Keratinocyte (primary cell): ENCODE data around the gene PRKCA. TPM values are rescaled to one million over a fixed set of nuclear protein-coding genes. Genes with fewer than 3 reads are reported as not detected.

Source experiments
- DNase-seq: peaks from one replicate; pipeline ENCODE4 v3.0.0-alpha.2; 2011; ENCODE audit warnings: low read depth, missing footprints, low spot score
- FAIRE-seq: peaks from 2 replicates; lab custom pipeline; 2011; peaks lifted over from hg19 to GRCh38; lab: Jason Lieb, UNC
- H2AFZ ChIP-seq: 2 replicates; pipeline ENCODE4 v1.6.0; 2012; ENCODE audit warnings: low read length, control low read depth, inconsistent platforms; ENCODE audit not compliant: control insufficient read depth
- H3K27ac ChIP-seq: 2 replicates; pipeline ENCODE4 v1.5.1; 2011; ENCODE audit warnings: low read length; ENCODE audit not compliant: control insufficient read depth, insufficient read depth
- H3K27me3 ChIP-seq: 3 replicates; pipeline ENCODE4 v1.6.0; 2011; ENCODE audit warnings: low read length; ENCODE audit not compliant: control insufficient read depth, insufficient read depth; ENCODE audit errors: extremely low read depth
- H3K36me3 ChIP-seq, 2 experiments: 2 replicates in 1 of 2; 3 replicates in 1 of 2; pipeline ENCODE4 v1.5.1; 2011; ENCODE audit warnings: low read length in 2 of 2, mild to moderate bottlenecking in 1 of 2; ENCODE audit not compliant: control insufficient read depth in 2 of 2, insufficient read depth in 2 of 2; ENCODE audit errors: extremely low read depth in 1 of 2
- H3K4me1 ChIP-seq: 3 replicates; pipeline ENCODE4 v1.5.1; 2011; ENCODE audit warnings: low read length; ENCODE audit not compliant: control insufficient read depth, insufficient read depth; ENCODE audit errors: extremely low read depth
- H3K4me2 ChIP-seq: 3 replicates; pipeline ENCODE4 v1.6.0; 2011; ENCODE audit warnings: low read depth, low read length; ENCODE audit not compliant: control insufficient read depth, insufficient read depth; ENCODE audit errors: extremely low read depth
- H3K4me3 ChIP-seq, 3 experiments: fragments of 200-600 bp in 1 of 3; sonication (generic) in 1 of 3; 2 replicates in 2 of 3; 3 replicates in 1 of 3; pipeline ENCODE4 v1.5.1; 2011 to 2016; ENCODE audit warnings: low read length in 3 of 3, mild to moderate bottlenecking in 3 of 3, control low read depth in 2 of 3, inconsistent platforms in 1 of 3, low read depth in 1 of 3, mixed read lengths in 1 of 3, mixed run types in 1 of 3, moderate library complexity in 1 of 3; ENCODE audit not compliant: control insufficient read depth in 2 of 3, insufficient read depth in 2 of 3; ENCODE audit errors: extremely low read depth in 1 of 3
- H3K79me2 ChIP-seq: 2 replicates; pipeline ENCODE4 v1.6.0; 2012; ENCODE audit warnings: low read length; ENCODE audit not compliant: control insufficient read depth, insufficient read depth
- H3K9ac ChIP-seq: 3 replicates; pipeline ENCODE4 v1.6.0; 2011; ENCODE audit warnings: low read length; ENCODE audit not compliant: control insufficient read depth, insufficient read depth; ENCODE audit errors: extremely low read depth
- H3K9me1 ChIP-seq: 3 replicates; pipeline ENCODE4 v1.6.0; 2011; ENCODE audit warnings: low read length; ENCODE audit not compliant: control insufficient read depth, insufficient read depth; ENCODE audit errors: extremely low read depth
- H3K9me3 ChIP-seq: 2 replicates; pipeline ENCODE4 v1.5.1; 2012; ENCODE audit warnings: low read depth, low read length; ENCODE audit not compliant: control insufficient read depth
- H4K20me1 ChIP-seq: 3 replicates; pipeline ENCODE4 v1.6.0; 2011; ENCODE audit warnings: low read length; ENCODE audit not compliant: control insufficient read depth, insufficient read depth; ENCODE audit errors: extremely low read depth
- EZH2 ChIP-seq: IDR thresholded peaks from one replicate; pipeline ENCODE4 v1.6.1; 2012; ENCODE audit warnings: inconsistent platforms, mild to moderate bottlenecking, low read length, moderate library complexity
- dilution Hi-C: fragments of 300-500 bp; cut with MboI; formaldehyde crosslinking; loops from one replicate; pipeline ENCODE4 v1.7.0; 2020; ENCODE audit warnings: low sequenced_read_pairs; ENCODE audit not compliant: extremely low pct_ligation_motif_present
- polyA plus RNA-seq, 5 experiments: library from polyadenylated mRNA; depleted of rRNA in 3 of 5; stranded (reverse) in 3 of 5; stranded (forward) in 1 of 5; unstranded in 1 of 5; fragments of >200 nt; gene quantifications; 1 replicate in 1 of 5; 2 replicates in 3 of 5; 3 replicates in 1 of 5; pipeline versions ENCODE4 v1.2.1 to v1.2.3, GENCODE V29; 2011 to 2012; ENCODE audit warnings: missing spikeins in 2 of 5, low read depth in 1 of 5, low replicate concordance in 1 of 5
- TF ChIP-seq, protein P1 (sequence below), 3 experiments: IDR thresholded peaks in 1 of 3; conservative IDR thresholded peaks in 1 of 3; optimal IDR thresholded peaks in 1 of 3; 2 replicates in 2 of 3; 3 replicates in 1 of 3; pipeline versions ENCODE3 to v1.5.1; 2011; ENCODE audit warnings: low read length in 3 of 3, mild to moderate bottlenecking in 3 of 3, moderate library complexity in 2 of 3, control low read depth in 1 of 3, inconsistent platforms in 1 of 3; ENCODE audit not compliant: insufficient read depth in 2 of 3; ENCODE audit errors: extremely low read depth in 1 of 3

PRKCA gene
- polyA plus RNA-seq, 1 donor (not counting 4 experiments of a cell fraction or from before 2014, with no cell fraction given) = 3.6 TPM

DNA sequence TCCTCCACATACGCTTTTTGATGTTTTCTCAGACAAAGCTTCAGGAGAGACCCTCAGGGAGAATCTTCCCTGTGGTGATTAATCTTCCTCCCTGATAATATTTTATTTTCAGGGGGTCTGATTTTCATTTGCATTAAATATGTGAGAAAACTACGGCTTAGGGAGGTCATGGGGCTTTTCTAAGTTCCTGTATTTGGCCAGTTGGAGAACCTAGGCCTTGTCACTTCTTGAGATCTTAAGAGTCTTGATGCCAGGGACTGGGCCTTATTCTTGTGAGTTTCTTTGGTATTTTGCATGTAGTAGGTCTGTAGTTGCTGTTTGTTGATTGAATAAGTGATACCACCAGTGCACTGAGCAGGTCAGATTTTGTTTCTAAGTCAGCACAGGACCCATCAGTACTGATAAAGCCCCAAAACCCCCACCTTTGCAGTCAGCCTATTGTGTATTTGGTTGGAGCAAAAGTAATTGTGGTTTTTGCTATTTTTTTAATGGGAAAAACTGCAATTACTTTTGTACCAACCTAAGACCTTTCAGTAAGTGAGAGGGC is 130.1 kb downstream of the PRKCA start:
- Histone ChIP-seq H3K79me2 (peaks cover 2% of the 10 kb centered on the region), H3K9ac (peak overlapping the region; percentile 38), H3K4me2 (peak overlapping the region; percentile 87), H3K4me1 (peaks cover 24% of the 10 kb centered on the region), H3K36me3 (no peaks in the 10 kb centered on the region), H3K4me3 (no peak overlapping the region), H3K27ac (peak overlapping the region; percentile 70), H2AFZ (no peak overlapping the region), H3K9me3 (no peaks in the 10 kb centered on the region), H3K9me1 (no peaks in the 10 kb centered on the region), H4K20me1 (no peaks in the 10 kb centered on the region), H3K27me3 (no peaks in the 10 kb centered on the region)
- no peak for TF ChIP-seq EZH2
- TF ChIP-seq, protein P1, sequence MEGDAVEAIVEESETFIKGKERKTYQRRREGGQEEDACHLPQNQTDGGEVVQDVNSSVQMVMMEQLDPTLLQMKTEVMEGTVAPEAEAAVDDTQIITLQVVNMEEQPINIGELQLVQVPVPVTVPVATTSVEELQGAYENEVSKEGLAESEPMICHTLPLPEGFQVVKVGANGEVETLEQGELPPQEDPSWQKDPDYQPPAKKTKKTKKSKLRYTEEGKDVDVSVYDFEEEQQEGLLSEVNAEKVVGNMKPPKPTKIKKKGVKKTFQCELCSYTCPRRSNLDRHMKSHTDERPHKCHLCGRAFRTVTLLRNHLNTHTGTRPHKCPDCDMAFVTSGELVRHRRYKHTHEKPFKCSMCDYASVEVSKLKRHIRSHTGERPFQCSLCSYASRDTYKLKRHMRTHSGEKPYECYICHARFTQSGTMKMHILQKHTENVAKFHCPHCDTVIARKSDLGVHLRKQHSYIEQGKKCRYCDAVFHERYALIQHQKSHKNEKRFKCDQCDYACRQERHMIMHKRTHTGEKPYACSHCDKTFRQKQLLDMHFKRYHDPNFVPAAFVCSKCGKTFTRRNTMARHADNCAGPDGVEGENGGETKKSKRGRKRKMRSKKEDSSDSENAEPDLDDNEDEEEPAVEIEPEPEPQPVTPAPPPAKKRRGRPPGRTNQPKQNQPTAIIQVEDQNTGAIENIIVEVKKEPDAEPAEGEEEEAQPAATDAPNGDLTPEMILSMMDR (optimal IDR thresholded peaks at IDR 0.05 in 1 of 3, IDR thresholded peaks at IDR 0.05 in 1 of 3, conservative IDR thresholded peaks at IDR 0.05 in 1 of 3; ENCODE audit: extremely low read depth in 1 of 3, insufficient read depth in 2 of 3, low read length in 3 of 3) = no peak
- FAIRE-seq (peak; percentile 13), DNase-seq (no peak)
- dilution Hi-C loops = no loop called here

DNA sequence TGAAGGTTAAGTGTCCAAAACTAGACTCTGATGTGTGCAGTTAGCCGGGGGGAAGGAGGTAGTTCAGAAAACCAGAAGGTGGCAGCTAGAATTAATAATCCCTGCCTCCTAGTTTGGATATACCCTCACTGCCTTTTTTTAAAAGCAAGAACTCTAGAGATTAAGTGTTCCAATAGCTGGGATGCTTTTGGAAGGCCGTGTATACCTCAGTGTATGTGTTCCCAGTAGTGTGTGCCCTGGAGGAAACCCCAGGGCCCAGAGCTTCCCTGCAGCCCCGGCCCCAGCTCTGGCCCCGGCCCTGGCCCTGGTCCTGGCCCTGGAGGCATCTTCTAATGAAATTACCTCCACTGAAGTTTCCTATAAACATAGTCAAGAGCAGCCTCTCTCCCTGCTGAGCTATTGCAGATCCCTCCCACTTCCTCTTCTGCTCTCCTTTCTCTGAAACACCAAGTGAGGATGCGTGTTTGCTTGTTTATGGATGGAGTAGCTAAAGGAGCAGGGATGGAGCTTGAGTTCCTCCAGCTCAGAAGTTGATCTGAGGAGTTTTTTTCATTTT is 130.7 kb downstream of the PRKCA start:
- no peaks in the 10 kb centered on the region for H3K36me3 ChIP-seq
- no peaks in the 10 kb centered on the region for H4K20me1 ChIP-seq
- no peak for TF ChIP-seq EZH2
- TF ChIP-seq, protein P1 (optimal IDR thresholded peaks at IDR 0.05 in 1 of 3, IDR thresholded peaks at IDR 0.05 in 1 of 3, conservative IDR thresholded peaks at IDR 0.05 in 1 of 3; ENCODE audit: extremely low read depth in 1 of 3, insufficient read depth in 2 of 3, low read length in 3 of 3) = no peak
- no peaks in the 10 kb centered on the region for H3K27me3 ChIP-seq
- H3K4me1 ChIP-seq = peaks cover 24% of the 10 kb centered on the region
- no peak overlapping the region for H3K9ac ChIP-seq
- H3K9me3 ChIP-seq = no peaks in the 10 kb centered on the region
- no peak overlapping the region for H3K4me2 ChIP-seq
- peaks cover 2% of the 10 kb centered on the region for H3K79me2 ChIP-seq
- no peak overlapping the region for H2AFZ ChIP-seq
- no peak overlapping the region for H3K27ac ChIP-seq
- DNase-seq (no peak), FAIRE-seq (peak; percentile 64)
- H3K4me3 ChIP-seq = no peak overlapping the region
- dilution Hi-C loops = no loop called here
- no peaks in the 10 kb centered on the region for H3K9me1 ChIP-seq
